ENCODE results near the gene ATG10.

ATG10 gene

GRCh38 chr5:82142217-82142841 is 170.5 kb downstream of the ATG10 start:
- DNase-seq, result no peak
- Histone ChIP-seq H3K27me3 (no peaks in the 10 kb centered on the region), H3K4me3 (no peak overlapping the region), H3K4me1 (no peaks in the 10 kb centered on the region), H3K36me3 (peaks cover 0 to 3% (median 0%) of the 10 kb centered on the region in 3 donors), H3K9me3 (peaks cover 0 to 3% (median 0%) of the 10 kb centered on the region in 3 donors), H3K27ac (no peak overlapping the region)
- intact Hi-C loops (cut with DNase I; ENCODE audit: low total_unique reads), result no loop called here
- TF ChIP-seq CTCF (IDR thresholded peaks at IDR 0.05), result no peak

- no peak overlapping the region for H3K4me3 ChIP-seq
- H3K27me3 ChIP-seq, result no peaks in the 10 kb centered on the region
- TF ChIP-seq CTCF (IDR thresholded peaks at IDR 0.05), result no peak
- intact Hi-C loops (cut with DNase I; ENCODE audit: low total_unique reads), result no loop called here
- no peak overlapping the region for H3K27ac ChIP-seq
- DNase-seq, result no peak
- H3K36me3 ChIP-seq, result no peaks in the 10 kb centered on the region
- no peaks in the 10 kb centered on the region for H3K4me1 ChIP-seq
- peaks cover 0 to 3% (median 0%) of the 10 kb centered on the region in 3 donors for H3K9me3 ChIP-seq
Observed at GRCh38 chr5:82142928-82143577, 171.2 kb downstream of the ATG10 start.

- Histone ChIP-seq H3K27me3 (no peaks in the 10 kb centered on the region), H3K9me3 (peaks cover 0 to 3% (median 0%) of the 10 kb centered on the region in 3 donors), H3K36me3 (no peaks in the 10 kb centered on the region), H3K4me1 (no peaks in the 10 kb centered on the region), H3K27ac (no peak overlapping the region), H3K4me3 (no peak overlapping the region)
- TF ChIP-seq CTCF (IDR thresholded peaks at IDR 0.05), result no peak
- intact Hi-C loops (cut with DNase I; ENCODE audit: low total_unique reads), result no loop called here
- no peak for DNase-seq
Observed at GRCh38 chr5:82147860-82148573, 176.2 kb downstream of the ATG10 start.

GRCh38 chr5:82149434-82149833 is 177.6 kb downstream of the ATG10 start:
- no peak for TF ChIP-seq CTCF (IDR thresholded peaks at IDR 0.05)
- H3K4me3 ChIP-seq, result no peak overlapping the region
- intact Hi-C loops (cut with DNase I; ENCODE audit: low total_unique reads), result no loop called here
- DNase-seq, result no peak
- no peaks in the 10 kb centered on the region for H3K36me3 ChIP-seq
- H3K4me1 ChIP-seq, result no peaks in the 10 kb centered on the region
- H3K27me3 ChIP-seq, result no peaks in the 10 kb centered on the region
- no peak overlapping the region for H3K27ac ChIP-seq
- no peaks in the 10 kb centered on the region for H3K9me3 ChIP-seq

GRCh38 chr5:82150559-82150958 is 178.7 kb downstream of the ATG10 start:
- DNase-seq, result no peak
- Histone ChIP-seq H3K4me1 (no peaks in the 10 kb centered on the region), H3K36me3 (no peaks in the 10 kb centered on the region), H3K27me3 (no peaks in the 10 kb centered on the region), H3K4me3 (no peak overlapping the region), H3K27ac (no peak overlapping the region), H3K9me3 (no peaks in the 10 kb centered on the region)
- no peak for TF ChIP-seq CTCF (IDR thresholded peaks at IDR 0.05)
- intact Hi-C loops (cut with DNase I; ENCODE audit: low total_unique reads), result no loop called here

Data from tibial artery (tissue), 4 donors.